HAP-1 (cell line): ENCODE results near the gene FLNA.

ENCODE experiments used
- DNase-seq, 2 experiments: peaks; one replicate each; pipeline ENCODE4 v3.0.0-alpha.2; 2016 to 2020; ENCODE audit warnings: low spot score in 2 of 2
- H3K27me3 ChIP-seq: fragments of 250-450 bp; sonication (Bioruptor Pico); 2 replicates; pipeline ENCODE4 v1.5.1; 2020; ENCODE audit warnings: low read depth, mild to moderate bottlenecking, moderate library complexity
- H3K36me3 ChIP-seq: fragments of 250-450 bp; sonication (Bioruptor Pico); replicated peaks from 2 replicates; pipeline ENCODE4 v1.5.1; 2020; ENCODE audit warnings: mild to moderate bottlenecking
- H3K4me1 ChIP-seq: fragments of 250-450 bp; sonication (Bioruptor Pico); 2 replicates; pipeline ENCODE4 v1.5.1; 2020; ENCODE audit warnings: mild to moderate bottlenecking
- H3K4me3 ChIP-seq: fragments of 250-450 bp; sonication (Bioruptor Pico); 2 replicates; pipeline ENCODE4 v1.5.1; 2020; ENCODE audit warnings: mild to moderate bottlenecking, moderate library complexity
- H3K9me3 ChIP-seq: fragments of 250-450 bp; sonication (Bioruptor Pico); 2 replicates; pipeline ENCODE4 v1.5.1; 2020; ENCODE audit warnings: mild to moderate bottlenecking, moderate library complexity
- in situ Hi-C: fragments of 300-500 bp; cut with MboI; formaldehyde crosslinking; loops from 3 replicates; pipeline ENCODE4 v1.14.3; 2020; ENCODE audit warnings: low sequenced_read_pairs, inconsistent platforms, mixed read lengths

The FLNA gene

DNA sequence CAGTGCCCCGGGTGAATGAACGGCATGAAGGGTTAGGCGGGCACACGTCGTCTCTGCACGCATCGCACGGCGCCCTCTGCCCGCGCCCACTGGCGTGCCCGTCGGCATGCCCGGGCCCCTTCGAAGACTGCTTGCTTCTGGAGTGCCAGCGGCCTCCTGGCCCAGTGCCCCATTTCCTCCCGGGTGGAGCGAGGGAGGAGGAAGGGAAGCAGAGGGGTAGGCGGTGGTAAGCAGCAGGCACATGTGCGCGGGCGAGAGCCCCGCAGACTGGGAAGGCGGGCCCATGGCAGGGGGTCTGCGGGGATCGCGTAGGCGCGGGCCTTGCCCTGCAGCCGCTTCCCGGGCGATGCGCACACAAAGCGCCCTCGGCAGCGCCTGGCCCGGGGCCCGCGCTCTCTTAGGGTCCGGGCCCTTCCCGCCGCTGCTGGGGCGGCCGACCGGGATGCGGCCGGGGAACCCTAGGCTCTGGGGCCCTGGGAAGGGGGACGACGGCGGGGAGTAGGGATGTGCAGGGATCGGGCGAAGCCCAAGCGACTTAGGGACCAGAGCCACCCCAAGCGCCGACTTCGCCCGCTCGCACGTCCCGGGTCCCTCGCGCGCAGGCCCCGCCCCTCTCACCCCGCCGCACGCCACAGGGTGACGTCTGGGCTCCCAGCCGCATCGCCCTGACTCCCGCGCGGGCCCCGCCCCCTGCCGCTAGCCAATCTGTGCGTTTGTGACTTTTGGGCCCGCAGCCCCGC lies 3.8 kb upstream of the FLNA start:
- H3K4me1 ChIP-seq, result peaks cover 34% of the 10 kb centered on the region

DNA sequence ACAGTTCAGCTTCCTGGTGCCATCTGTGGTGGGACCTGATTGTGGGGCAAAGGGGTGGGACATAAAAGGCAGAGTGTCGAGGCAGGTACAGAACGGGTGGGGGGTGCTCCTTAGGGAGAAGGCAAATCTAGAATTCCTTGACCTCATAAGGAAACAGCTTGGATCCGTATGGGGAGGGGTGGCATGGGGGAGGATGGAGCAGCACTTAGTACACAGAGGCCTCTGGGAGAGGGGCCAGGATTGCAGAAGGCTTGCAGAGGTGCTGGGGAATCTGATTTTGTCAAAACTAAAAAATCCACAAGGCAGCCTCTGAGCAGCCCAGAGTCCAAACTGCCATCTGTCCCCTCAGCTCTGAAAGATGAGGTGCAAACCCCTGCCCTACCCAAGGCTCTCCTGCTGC lies 2.3 kb upstream of the FLNA start:
- Histone ChIP-seq H3K36me3 (peaks cover 26% of the 10 kb centered on the region), H3K9me3 (no peaks in the 10 kb centered on the region), H3K27me3 (no peaks in the 10 kb centered on the region), H3K4me1 (peaks cover 46% of the 10 kb centered on the region), H3K4me3 (no peak overlapping the region)
- DNase-seq, result no peak
- in situ Hi-C loops, result loop anchor here (25.0 kb wide), 1 partner anchor 386 kb away; the partner anchor contains the start of genes DKC1 and GAB3

More for the DNA sequence above, 3.8 kb upstream of the FLNA start:
- DNase-seq, result no peak
- H3K9me3 ChIP-seq, result no peaks in the 10 kb centered on the region
- in situ Hi-C loops, result loop anchor here (25.0 kb wide), 1 partner anchor 384 kb away; the partner anchor contains the start of genes DKC1 and GAB3
- no peaks in the 10 kb centered on the region for H3K27me3 ChIP-seq
- peaks cover 35% of the 10 kb centered on the region for H3K36me3 ChIP-seq
- H3K4me3 ChIP-seq, result peak overlapping the region; percentile 46

- Histone ChIP-seq H3K4me3 (peak overlapping the region; percentile 32), H3K27me3 (no peaks in the 10 kb centered on the region), H3K36me3 (peaks cover 19% of the 10 kb centered on the region), H3K4me1 (peaks cover 33% of the 10 kb centered on the region), H3K9me3 (no peaks in the 10 kb centered on the region)
- in situ Hi-C loops, result loop anchor here (25.0 kb wide), 1 partner anchor 387 kb away; the partner anchor contains the start of genes DKC1 and GAB3
- DNase-seq, result no peak
These were observed 696 bp upstream of the FLNA start for GRCh38 chrX:154375156-154375504.

GRCh38 chrX:154373340-154374306 lies 811 bp downstream of the FLNA start:
- Histone ChIP-seq H3K36me3 (peaks cover 21% of the 10 kb centered on the region), H3K4me1 (peaks cover 39% of the 10 kb centered on the region), H3K27me3 (no peaks in the 10 kb centered on the region), H3K9me3 (no peaks in the 10 kb centered on the region), H3K4me3 (peak overlapping the region; percentile 35)
- peak; percentile 95 to 97 for DNase-seq
- in situ Hi-C loops, result loop anchor here (25.0 kb wide), 1 partner anchor 164 kb away; the partner anchor contains the start of genes G6PD and IKBKG

- in situ Hi-C loops, result loop anchor here (25.0 kb wide), 1 partner anchor 165 kb away; the partner anchor contains the start of genes G6PD and IKBKG
- no peaks in the 10 kb centered on the region for H3K9me3 ChIP-seq
- H3K4me1 ChIP-seq, result peaks cover 36% of the 10 kb centered on the region
- no peak for DNase-seq
- peaks cover 31% of the 10 kb centered on the region for H3K36me3 ChIP-seq
- H3K4me3 ChIP-seq, result no peak overlapping the region
- H3K27me3 ChIP-seq, result no peaks in the 10 kb centered on the region
These were observed 1.8 kb downstream of the FLNA start for GRCh38 chrX:154372612-154373022.

DNA sequence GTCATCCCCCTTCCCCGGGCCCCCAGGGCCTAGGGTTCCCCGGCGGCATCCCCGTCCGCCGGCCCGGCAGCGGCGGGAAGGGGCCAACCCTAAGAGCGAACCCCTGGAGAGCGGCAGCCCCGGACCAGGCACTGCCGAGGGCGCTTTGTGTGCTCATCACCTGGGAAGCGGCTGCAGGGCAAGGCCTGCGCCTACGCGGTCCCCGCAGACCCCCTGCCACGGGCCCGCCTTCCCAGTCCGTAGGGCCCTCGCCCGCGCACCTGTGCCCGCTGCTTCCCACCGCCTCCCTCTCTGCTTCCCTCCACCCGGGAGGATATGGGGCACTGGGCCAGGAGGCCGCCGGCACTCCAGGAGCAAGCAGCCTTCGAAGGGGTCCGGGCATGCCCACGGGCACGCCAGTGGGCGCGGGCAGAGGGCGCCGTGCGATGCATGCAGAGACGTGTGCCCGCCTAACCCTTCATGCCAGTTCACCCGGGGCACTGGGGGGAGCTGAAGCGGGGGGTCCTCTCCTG lies 2.6 kb downstream of the FLNA start:
- DNase-seq, result no peak

GRCh38 chrX:154371017-154371788 lies 3.2 kb downstream of the FLNA start:
- in situ Hi-C loops, result loop anchor here (25.0 kb wide), 1 partner anchor 166 kb away; the partner anchor contains the start of genes G6PD and IKBKG

More for the DNA sequence above, 2.6 kb downstream of the FLNA start:
- in situ Hi-C loops, result loop anchor here (25.0 kb wide), 1 partner anchor 165 kb away; the partner anchor contains the start of genes G6PD and IKBKG
- Histone ChIP-seq H3K36me3 (peaks cover 35% of the 10 kb centered on the region), H3K4me3 (peak overlapping the region; percentile 77), H3K9me3 (no peaks in the 10 kb centered on the region), H3K4me1 (peaks cover 36% of the 10 kb centered on the region), H3K27me3 (no peaks in the 10 kb centered on the region)

GRCh38 chrX:154370300-154371016 lies 4.0 kb downstream of the FLNA start:
- Histone ChIP-seq H3K9me3 (no peaks in the 10 kb centered on the region), H3K27me3 (no peaks in the 10 kb centered on the region), H3K36me3 (peaks cover 49% of the 10 kb centered on the region), H3K4me1 (peaks cover 36% of the 10 kb centered on the region), H3K4me3 (peak overlapping the region; percentile 77)
- DNase-seq, result peak in 1 of 2 experiments; percentile 53
- in situ Hi-C loops, result loop anchor here (25.0 kb wide), 1 partner anchor 167 kb away; the partner anchor contains the start of genes G6PD and IKBKG

More at GRCh38 chrX:154371017-154371788, 3.2 kb downstream of the FLNA start:
- Histone ChIP-seq H3K4me1 (peaks cover 36% of the 10 kb centered on the region), H3K27me3 (no peaks in the 10 kb centered on the region), H3K9me3 (no peaks in the 10 kb centered on the region), H3K36me3 (peaks cover 41% of the 10 kb centered on the region), H3K4me3 (peak overlapping the region; percentile 77)
- peak; percentile 94 to 99 for DNase-seq

- Histone ChIP-seq H3K4me1 (peaks cover 31% of the 10 kb centered on the region), H3K9me3 (no peaks in the 10 kb centered on the region), H3K36me3 (peaks cover 57% of the 10 kb centered on the region), H3K4me3 (peak overlapping the region; percentile 77), H3K27me3 (no peaks in the 10 kb centered on the region)
- peak; percentile 89 to 91 for DNase-seq
- in situ Hi-C loops, result loop anchor here (25.0 kb wide), 1 partner anchor 168 kb away; the partner anchor contains the start of genes G6PD and IKBKG
These were observed 4.8 kb downstream of the FLNA start for GRCh38 chrX:154369449-154370299.

GRCh38 chrX:154368630-154369448 lies 5.6 kb downstream of the FLNA start:
- DNase-seq, result peak; percentile 51 to 78
- Histone ChIP-seq H3K4me1 (peaks cover 26% of the 10 kb centered on the region), H3K27me3 (no peaks in the 10 kb centered on the region), H3K36me3 (peaks cover 65% of the 10 kb centered on the region), H3K4me3 (peak overlapping the region; percentile 77), H3K9me3 (no peaks in the 10 kb centered on the region)
- in situ Hi-C loops, result loop anchor here (25.0 kb wide), 1 partner anchor 168 kb away; the partner anchor contains the start of genes G6PD and IKBKG
